ENCODE results near the gene DDN. TPM values are rescaled to one million over a fixed set of nuclear protein-coding genes. Genes with fewer than 3 reads are reported as not detected.

The DDN gene
- total RNA-seq, 1 experiment from 2014 or later: 0.35 TPM

DNA sequence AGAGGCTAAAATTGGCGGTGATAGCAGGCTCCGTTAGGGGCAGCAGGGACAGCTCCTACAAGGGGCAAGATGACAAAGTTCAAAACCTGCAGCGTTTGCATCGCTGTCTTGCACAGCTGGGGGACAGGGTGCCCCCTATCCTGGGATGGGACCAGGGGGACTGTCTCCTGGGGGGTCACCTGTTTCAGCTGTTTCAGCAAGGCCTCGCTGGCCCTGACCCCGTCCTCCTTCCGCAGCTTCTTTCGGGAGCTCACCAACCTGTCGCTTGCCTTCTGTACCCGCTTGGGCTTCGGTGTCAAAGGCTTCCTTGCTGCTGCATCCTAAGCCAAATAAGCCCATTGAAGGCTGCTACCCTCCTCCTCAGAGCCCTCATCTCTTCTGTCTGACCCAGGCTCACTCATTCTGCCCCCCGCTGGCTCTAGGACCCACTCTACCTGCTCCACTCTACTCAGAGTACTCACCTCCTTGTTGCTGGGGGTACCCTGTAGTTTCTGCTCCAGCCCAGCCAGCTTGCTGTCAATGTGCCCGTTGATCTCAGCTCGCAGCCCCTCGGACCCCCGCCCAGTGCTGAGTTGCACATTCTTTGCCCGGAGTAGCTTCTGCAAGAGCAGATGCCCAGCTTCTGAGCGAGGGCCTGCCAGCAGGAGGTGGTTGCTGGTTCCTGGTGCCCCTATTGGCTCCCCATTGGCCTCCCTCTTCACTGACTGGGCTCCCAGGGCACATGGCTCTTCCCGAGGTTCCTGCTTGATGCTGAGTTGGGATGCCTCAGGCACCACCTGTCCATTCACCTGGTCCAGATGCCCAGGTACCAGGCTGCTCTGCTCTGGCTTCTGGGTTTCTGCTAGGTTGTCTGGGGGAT, 31.8 kb upstream of the DDN start:
- Histone ChIP-seq H4K20me1 (ENCODE audit: control insufficient read depth, insufficient read depth, insufficient read length) (no peaks in the 10 kb centered on the region), H3K27ac (ENCODE audit: insufficient read length, low read depth, low read length) (no peak overlapping the region), H2AFZ (ENCODE audit: low read length) (no peak overlapping the region), H2BK12ac (ENCODE audit: insufficient read length, low read depth, low read length) (no peak overlapping the region), H3K79me2 (ENCODE audit: insufficient read depth, low read length) (no peaks in the 10 kb centered on the region), H2BK5ac (ENCODE audit: insufficient read length, low read length) (no peak overlapping the region), H2BK120ac (ENCODE audit: low read depth, low read length, poor library complexity, severe bottlenecking) (no peak overlapping the region), H3K56ac (ENCODE audit: insufficient read length, low read depth, low read length) (no peak overlapping the region), H3K4ac (ENCODE audit: low read depth, low read length) (no peak overlapping the region), H3K23ac (ENCODE audit: insufficient read length, low read depth, low read length) (no peak overlapping the region), H3K9ac (ENCODE audit: extremely low read depth, insufficient read length, low read length) (no peak overlapping the region), H3K18ac (ENCODE audit: insufficient read length, low read depth, low read length) (no peak overlapping the region), H3K79me1 (ENCODE audit: insufficient read depth, low read depth, low read length, poor library complexity, severe bottlenecking) (no peaks in the 10 kb centered on the region), H3K27me3 (ENCODE audit: insufficient read depth, low read length) (no peaks in the 10 kb centered on the region), H3K14ac (ENCODE audit: insufficient read depth, low read length) (no peak overlapping the region), H2BK15ac (ENCODE audit: low read depth, low read length) (no peak overlapping the region), H2BK20ac (ENCODE audit: low read depth, low read length, poor library complexity, severe bottlenecking) (no peak overlapping the region), H3K4me1 (ENCODE audit: insufficient read depth, low read length) (no peaks in the 10 kb centered on the region), H3K23me2 (ENCODE audit: insufficient read length, low read depth, low read length, poor library complexity, severe bottlenecking) (no peaks in the 10 kb centered on the region), H3T11ph (ENCODE audit: low read length) (no peak overlapping the region), H2AK5ac (ENCODE audit: insufficient read length, low read length) (no peak overlapping the region), H4K5ac (ENCODE audit: insufficient read length, low read depth, low read length) (no peak overlapping the region), H3K4me2 (ENCODE audit: insufficient read depth, insufficient read length, low read length) (no peak overlapping the region), H4K91ac (ENCODE audit: insufficient read length, low read depth, low read length) (no peak overlapping the region), H4K8ac (replicated peaks; ENCODE audit: insufficient read length, low read depth, low read length) (no peak overlapping the region), H3K9me3 (ENCODE audit: control insufficient read depth, low read depth, low read length) (no peaks in the 10 kb centered on the region)
- H3K4me3 Mint-ChIP-seq: no peak overlapping the region
- no CpG with 5 or more reads among the region's 19 CpGs for WGBS (ENCODE audit: extremely low coverage, insufficient read length, low lambda C conversion rate)
- H3K36me3 Mint-ChIP-seq (ENCODE audit: insufficient read depth in 1 of 3, low read depth in 3 of 3): peaks cover 41 to 92% (median 89%) of the 10 kb centered on the region in 3 experiments; a peak in 6 of 7 replicates
- no peaks in the 10 kb centered on the region for H3K9me3 Mint-ChIP-seq
- TF ChIP-seq CTCF (conservative IDR thresholded peaks at IDR 0.05): no peak
- H3K27ac Mint-ChIP-seq: peak overlapping the region in 1 of 3 experiments; percentile 48; a peak in 2 of 7 replicates
- DNase-seq: no peak
- H3K4me1 Mint-ChIP-seq: no peaks in the 10 kb centered on the region
- no peaks in the 10 kb centered on the region; the same call in 1 of the 2 replicates for H3K27me3 Mint-ChIP-seq (ENCODE audit: low read depth)
